ENCODE results near the gene DOCK2.

- TF ChIP-seq CTCF (conservative IDR thresholded peaks at IDR 0.05; ENCODE audit: low read length) (no peak), EZH2phosphoT487 (IDR thresholded peaks at IDR 0.05; ENCODE audit: borderline replicate concordance) (no peak)
Observed at GRCh38 chr5:170080786-170081445, 443.8 kb downstream of the DOCK2 start.

Data from Loucy (cell line).